Endothelial cell (in vitro differentiated cells): ENCODE measurements around the gene IQGAP2. TPM values are rescaled to one million over a fixed set of nuclear protein-coding genes. Genes with fewer than 3 reads are reported as not detected.

ENCODE experiments used
- DNase-seq: peaks from one replicate; pipeline ENCODE4 v3.0.0; 2021; ENCODE audit warnings: low spot score
- H3K27ac Mint-ChIP-seq: one replicate; pipeline ENCODE4 v1.8.0; 2021; ENCODE audit warnings: mixed read lengths, inconsistent platforms; ENCODE audit not compliant: unreplicated experiment
- H3K27me3 Mint-ChIP-seq: one replicate; pipeline ENCODE4 v1.8.0; 2021; ENCODE audit warnings: mild to moderate bottlenecking, moderate library complexity, mixed read lengths, inconsistent platforms; ENCODE audit not compliant: unreplicated experiment
- H3K36me3 Mint-ChIP-seq: one replicate; pipeline ENCODE4 v1.8.0; 2021; ENCODE audit warnings: mild to moderate bottlenecking, low read depth, mixed read lengths, inconsistent platforms; ENCODE audit not compliant: unreplicated experiment
- H3K4me1 Mint-ChIP-seq: one replicate; pipeline ENCODE4 v1.8.0; 2021; ENCODE audit warnings: mild to moderate bottlenecking, mixed read lengths, inconsistent platforms; ENCODE audit not compliant: unreplicated experiment
- H3K4me3 Mint-ChIP-seq: one replicate; pipeline ENCODE4 v1.8.0; 2021; ENCODE audit warnings: mild to moderate bottlenecking, mixed read lengths, inconsistent platforms; ENCODE audit not compliant: unreplicated experiment
- H3K9me3 Mint-ChIP-seq: one replicate; pipeline ENCODE4 v1.8.0; 2021; ENCODE audit warnings: mixed read lengths, inconsistent platforms; ENCODE audit not compliant: unreplicated experiment
- CTCF ChIP-seq: fragments of 200-600 bp; sonication (generic); IDR thresholded peaks from one replicate; pipeline ENCODE4 v1.5.0; 2021; ENCODE audit warnings: antibody characterized with exemption; ENCODE audit not compliant: unreplicated experiment
- total RNA-seq: library from RNA; stranded (reverse); fragmentation: NEBNext Ultra II Directional; extraction: Animal tissue kit (Norgen Biotek cat#: 25700); gene quantifications from one replicate; pipeline ENCODE4 v1.2.1, GENCODE V29; 2021; ENCODE audit not compliant: unreplicated experiment

IQGAP2 gene
- total RNA-seq, 1 donor from 2014 or later, result 43.4 TPM

DNA sequence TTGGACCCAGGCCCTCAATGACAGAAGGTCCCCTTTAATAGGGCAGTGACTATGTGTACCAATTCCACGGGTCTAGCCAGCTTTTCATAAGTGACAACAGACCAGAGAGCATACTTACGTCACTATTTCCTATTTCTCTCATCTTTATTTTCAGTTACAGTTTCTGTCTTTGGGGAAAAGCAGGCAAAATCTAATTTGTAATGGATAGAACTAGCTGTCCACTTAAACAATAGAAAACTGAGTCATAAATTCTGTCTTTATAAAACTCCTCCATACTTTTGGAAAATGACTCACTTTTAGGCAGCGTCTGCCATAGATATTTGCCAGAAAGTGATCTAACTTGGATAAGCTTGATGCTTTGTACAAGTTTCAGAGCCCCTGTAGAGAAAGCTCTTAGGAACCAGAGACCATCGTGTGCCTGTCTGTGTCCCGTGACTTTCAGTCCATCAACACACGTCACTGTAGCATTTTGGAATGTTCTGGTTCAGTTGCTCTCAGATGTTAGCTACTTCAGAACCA lies 118.2 kb downstream of the IQGAP2 start:
- no peak overlapping the region for H3K4me3 Mint-ChIP-seq
- H3K27me3 Mint-ChIP-seq, result no peaks in the 10 kb centered on the region
- no peak overlapping the region for H3K27ac Mint-ChIP-seq
- peaks cover 7% of the 10 kb centered on the region for H3K4me1 Mint-ChIP-seq
- TF ChIP-seq CTCF, result no peak
- DNase-seq, result no peak
- no peaks in the 10 kb centered on the region for H3K36me3 Mint-ChIP-seq
- no peaks in the 10 kb centered on the region for H3K9me3 Mint-ChIP-seq

DNA sequence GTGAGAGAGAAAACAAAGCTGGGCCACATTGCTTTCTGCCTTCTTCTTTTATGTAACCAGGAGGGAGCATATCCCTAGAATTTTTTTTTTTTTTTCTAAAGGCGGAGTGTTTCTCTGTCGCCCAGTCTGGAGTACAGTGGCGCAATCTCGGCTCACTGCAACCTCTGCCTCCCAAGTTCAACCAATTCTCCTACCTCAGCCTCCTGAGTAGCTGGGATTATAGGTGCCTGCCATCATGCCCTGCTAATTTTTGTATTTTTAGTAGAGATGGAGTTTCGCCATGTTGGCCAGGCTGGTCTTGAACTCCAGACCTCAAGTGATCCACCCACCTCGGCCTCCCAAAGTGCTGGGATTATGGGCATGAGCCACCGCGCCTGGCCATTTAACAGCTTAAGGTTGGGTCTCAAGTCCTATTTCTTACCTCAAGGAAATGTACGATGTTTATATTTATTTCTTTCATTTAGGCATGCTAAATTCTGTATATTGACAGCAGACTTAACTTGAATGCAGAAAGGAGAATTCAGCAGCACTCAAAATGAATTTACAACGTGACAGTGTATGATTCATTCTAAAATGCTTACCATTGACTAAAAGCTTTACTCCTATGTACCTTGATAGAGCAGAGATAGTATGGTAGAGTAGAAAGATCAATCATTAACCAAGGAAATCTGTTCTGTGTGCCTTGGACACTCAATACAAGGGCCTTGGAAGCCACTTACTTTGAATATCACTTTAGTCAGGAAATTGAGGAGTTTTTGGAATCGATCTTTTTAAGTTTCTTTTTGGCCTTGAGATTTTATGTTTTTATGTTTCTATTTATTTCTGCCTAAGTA lies 119.2 kb downstream of the IQGAP2 start:
- Mint-ChIP-seq H3K4me1 (peaks cover 7% of the 10 kb centered on the region), H3K36me3 (no peaks in the 10 kb centered on the region), H3K4me3 (no peak overlapping the region), H3K27ac (no peak overlapping the region), H3K9me3 (no peaks in the 10 kb centered on the region), H3K27me3 (no peaks in the 10 kb centered on the region)
- DNase-seq, result no peak
- TF ChIP-seq CTCF, result no peak

GRCh38 chr5:76524101-76524835 lies 121.2 kb downstream of the IQGAP2 start:
- peaks cover 11% of the 10 kb centered on the region for H3K4me1 Mint-ChIP-seq
- H3K36me3 Mint-ChIP-seq, result no peaks in the 10 kb centered on the region
- peak overlapping the region; percentile 17 for H3K27ac Mint-ChIP-seq
- H3K9me3 Mint-ChIP-seq, result no peaks in the 10 kb centered on the region
- no peaks in the 10 kb centered on the region for H3K27me3 Mint-ChIP-seq
- DNase-seq, result no peak
- no peak for TF ChIP-seq CTCF
- H3K4me3 Mint-ChIP-seq, result no peak overlapping the region

GRCh38 chr5:76524868-76525267 lies 121.8 kb downstream of the IQGAP2 start:
- H3K27ac Mint-ChIP-seq, result no peak overlapping the region
- H3K27me3 Mint-ChIP-seq, result no peaks in the 10 kb centered on the region
- H3K4me3 Mint-ChIP-seq, result no peak overlapping the region
- peaks cover 11% of the 10 kb centered on the region for H3K4me1 Mint-ChIP-seq
- no peak for DNase-seq
- no peak for TF ChIP-seq CTCF
- no peaks in the 10 kb centered on the region for H3K9me3 Mint-ChIP-seq
- no peaks in the 10 kb centered on the region for H3K36me3 Mint-ChIP-seq

- Mint-ChIP-seq H3K4me3 (no peak overlapping the region), H3K36me3 (no peaks in the 10 kb centered on the region), H3K27ac (no peak overlapping the region), H3K27me3 (no peaks in the 10 kb centered on the region), H3K9me3 (no peaks in the 10 kb centered on the region), H3K4me1 (peaks cover 11% of the 10 kb centered on the region)
- TF ChIP-seq CTCF, result no peak
- no peak for DNase-seq
Observed at GRCh38 chr5:76525956-76526355, 122.9 kb downstream of the IQGAP2 start.
